ENCODE data around the gene CECR2.

- TF ChIP-seq ZFP3 (CRISPR knock-in tag; IDR thresholded peaks at IDR 0.05) (no peak), TCF4 (CRISPR knock-in tag; IDR thresholded peaks at IDR 0.05; ENCODE audit: borderline replicate concordance) (no peak), ZNF8 (CRISPR knock-in tag; IDR thresholded peaks at IDR 0.05) (no peak), ARNTL (CRISPR knock-in tag; IDR thresholded peaks at IDR 0.05; ENCODE audit: borderline replicate concordance, low read depth) (no peak), ZC3H10 (CRISPR knock-in tag; IDR thresholded peaks at IDR 0.05) (no peak), RARB (CRISPR knock-in tag; IDR thresholded peaks at IDR 0.05) (no peak), CSDC2 (CRISPR knock-in tag; IDR thresholded peaks at IDR 0.05) (no peak), PATZ1 (CRISPR knock-in tag; IDR thresholded peaks at IDR 0.05; ENCODE audit: borderline replicate concordance) (no peak), ZFP30 (CRISPR knock-in tag; IDR thresholded peaks at IDR 0.05) (no peak), SNAI2 (CRISPR knock-in tag; IDR thresholded peaks at IDR 0.05) (no peak), OSR1 (CRISPR knock-in tag; IDR thresholded peaks at IDR 0.05) (no peak), BACH2 (CRISPR knock-in tag; IDR thresholded peaks at IDR 0.05; ENCODE audit: borderline replicate concordance) (no peak)
These were observed 144.8 kb downstream of the CECR2 start for GRCh38 chr22:17514084-17514483.

All from SK-N-SH treated with all-trans-retinoic acid at 6 μM for 48 hours (cell line).